Muscle layer of duodenum (tissue), 2 donors: ENCODE measurements around the gene CLTRN.
"Not testable (repeated sequence)": the region's sequence is repeated elsewhere in the genome, so short reads cannot be mapped to it uniquely, and the experiment has no call there.

ENCODE experiments used
- H3K27ac ChIP-seq: one replicate; pipeline ENCODE4 v1.7.0; 2013; ENCODE audit warnings: mild to moderate bottlenecking, low read length
- H3K27me3 ChIP-seq: one replicate; pipeline ENCODE4 v1.7.0; 2013; ENCODE audit warnings: low read depth, mild to moderate bottlenecking, control low read depth, low read length
- H3K36me3 ChIP-seq, 2 donors: one replicate each; pipeline ENCODE4 v1.7.0; 2013; ENCODE audit warnings: low read length in 2 of 2, control low read depth in 1 of 2, mild to moderate bottlenecking in 1 of 2; ENCODE audit not compliant: insufficient read depth in 2 of 2, control insufficient read depth in 1 of 2
- H3K4me1 ChIP-seq, 2 donors: one replicate each; pipeline ENCODE4 v1.7.0; 2013; ENCODE audit warnings: low read length in 2 of 2, mild to moderate bottlenecking in 2 of 2, control low read depth in 1 of 2, moderate library complexity in 1 of 2; ENCODE audit not compliant: insufficient read depth in 2 of 2, control insufficient read depth in 1 of 2
- H3K4me3 ChIP-seq, 2 donors: one replicate each; pipeline ENCODE4 v1.7.0; 2013; ENCODE audit warnings: low read length in 2 of 2, low read depth in 1 of 2, mild to moderate bottlenecking in 1 of 2
- H3K9me3 ChIP-seq, 2 donors: one replicate each; pipeline ENCODE4 v1.7.0; 2013; ENCODE audit warnings: low read length in 2 of 2, control low read depth in 1 of 2, mild to moderate bottlenecking in 1 of 2; ENCODE audit not compliant: control insufficient read depth in 1 of 2
- donor health status: healthy.

Gene CLTRN

GRCh38 chrX:15664487-15665444 is at the start of gene CLTRN:
TSS of gene CLTRN (minus strand) at chrX:15664805. CDS start at chrX:15664775, 30 bp downstream.
- no peak within 1 kb of the TSS for H3K4me3 ChIP-seq
- H3K36me3 ChIP-seq = no peaks in the 10 kb centered on the region
- H3K9me3 ChIP-seq = no peaks in the 10 kb centered on the region
- H3K4me1 ChIP-seq = no peaks in the 10 kb centered on the region
- no peak within 1 kb of the TSS for H3K27ac ChIP-seq
- H3K27me3 ChIP-seq = no peaks in the 10 kb centered on the region

GRCh38 chrX:15704273-15704672 is 39.7 kb upstream of the CLTRN start:
- H3K27ac ChIP-seq, H3K27me3 ChIP-seq, H3K4me3 ChIP-seq: not testable (repeated sequence)

GRCh38 chrX:15703809-15704208 is 39.2 kb upstream of the CLTRN start:
- not testable (repeated sequence) for H3K9me3 ChIP-seq, H3K27me3 ChIP-seq, H3K36me3 ChIP-seq, H3K4me1 ChIP-seq, H3K4me3 ChIP-seq, H3K27ac ChIP-seq

More at GRCh38 chrX:15704273-15704672, 39.7 kb upstream of the CLTRN start:
- H3K4me1 ChIP-seq, H3K36me3 ChIP-seq, H3K9me3 ChIP-seq: not testable (repeated sequence)

- H3K4me1 ChIP-seq = no peaks in the 10 kb centered on the region
- H3K36me3 ChIP-seq = peaks cover 0 to 7% of the 10 kb centered on the region in 2 donors
- H3K9me3 ChIP-seq = no peaks in the 10 kb centered on the region
- H3K27ac ChIP-seq = no peak overlapping the region
- no peak overlapping the region for H3K4me3 ChIP-seq
- no peaks in the 10 kb centered on the region for H3K27me3 ChIP-seq
These were observed 38.1 kb upstream of the CLTRN start for GRCh38 chrX:15702488-15703371.

- no peak overlapping the region for H3K4me3 ChIP-seq
- no peak overlapping the region for H3K27ac ChIP-seq
- no peaks in the 10 kb centered on the region for H3K4me1 ChIP-seq
- peaks cover 0 to 5% of the 10 kb centered on the region in 2 donors for H3K36me3 ChIP-seq
- H3K27me3 ChIP-seq = no peaks in the 10 kb centered on the region
- H3K9me3 ChIP-seq = no peaks in the 10 kb centered on the region
These were observed 31.9 kb upstream of the CLTRN start for GRCh38 chrX:15696516-15696915.

GRCh38 chrX:15694941-15695451 is 30.4 kb upstream of the CLTRN start:
- no peak overlapping the region for H3K27ac ChIP-seq

GRCh38 chrX:15686818-15687685 is 22.4 kb upstream of the CLTRN start:
- Histone ChIP-seq H3K4me3 (no peak overlapping the region), H3K27me3 (no peaks in the 10 kb centered on the region), H3K4me1 (no peaks in the 10 kb centered on the region), H3K9me3 (no peaks in the 10 kb centered on the region), H3K36me3 (peaks cover 0 to 4% of the 10 kb centered on the region in 2 donors), H3K27ac (no peak overlapping the region)

More at GRCh38 chrX:15694941-15695451, 30.4 kb upstream of the CLTRN start:
- H3K4me1 ChIP-seq = no peaks in the 10 kb centered on the region
- no peak overlapping the region for H3K4me3 ChIP-seq
- H3K9me3 ChIP-seq = no peaks in the 10 kb centered on the region
- peaks cover 4 to 5% of the 10 kb centered on the region in 2 donors for H3K36me3 ChIP-seq
- H3K27me3 ChIP-seq = no peaks in the 10 kb centered on the region

- no peak overlapping the region for H3K4me3 ChIP-seq
These were observed 18.6 kb upstream of the CLTRN start for GRCh38 chrX:15683193-15683592.

GRCh38 chrX:15681433-15681832 is 16.8 kb upstream of the CLTRN start:
- Histone ChIP-seq H3K36me3 (no peaks in the 10 kb centered on the region), H3K9me3 (no peaks in the 10 kb centered on the region), H3K27me3 (no peaks in the 10 kb centered on the region), H3K4me1 (peaks cover 0 to 8% of the 10 kb centered on the region in 2 donors), H3K27ac (no peak overlapping the region), H3K4me3 (no peak overlapping the region)

More at GRCh38 chrX:15683193-15683592, 18.6 kb upstream of the CLTRN start:
- Histone ChIP-seq H3K9me3 (no peaks in the 10 kb centered on the region), H3K36me3 (no peaks in the 10 kb centered on the region), H3K4me1 (peaks cover 0 to 4% of the 10 kb centered on the region in 2 donors), H3K27me3 (no peaks in the 10 kb centered on the region), H3K27ac (no peak overlapping the region)

GRCh38 chrX:15680401-15680800 is 15.8 kb upstream of the CLTRN start:
- Histone ChIP-seq H3K27ac (no peak overlapping the region), H3K9me3 (no peaks in the 10 kb centered on the region), H3K27me3 (no peaks in the 10 kb centered on the region), H3K36me3 (peaks cover 0 to 3% of the 10 kb centered on the region in 2 donors), H3K4me3 (no peak overlapping the region), H3K4me1 (peaks cover 0 to 14% of the 10 kb centered on the region in 2 donors)
